ENCODE data around the gene HERC2.

The HERC2 gene

GRCh38 chr15:28114114-28114455 lies 207.9 kb downstream of the HERC2 start:
- no peak for TF ChIP-seq CTCF (IDR thresholded peaks at IDR 0.05; ENCODE audit: low read depth, low read length)
- no peak overlapping the region for H3K4me3 ChIP-seq (ENCODE audit: low read depth, low read length)

GRCh38 chr15:28113394-28114113 lies 208.4 kb downstream of the HERC2 start:
- no peak for TF ChIP-seq CTCF (IDR thresholded peaks at IDR 0.05; ENCODE audit: low read depth, low read length)
- H3K4me3 ChIP-seq (ENCODE audit: low read depth, low read length) = no peak overlapping the region

- no peak for TF ChIP-seq CTCF (IDR thresholded peaks at IDR 0.05; ENCODE audit: low read depth, low read length)
- H3K4me3 ChIP-seq (ENCODE audit: low read depth, low read length) = no peak overlapping the region
Measured at GRCh38 chr15:28112962-28113361, 209.0 kb downstream of the HERC2 start.

- H3K4me3 ChIP-seq (ENCODE audit: low read depth, low read length) = no peak overlapping the region
- no peak for TF ChIP-seq CTCF (IDR thresholded peaks at IDR 0.05; ENCODE audit: low read depth, low read length)
Measured at GRCh38 chr15:28112101-28112760, 209.7 kb downstream of the HERC2 start.

GRCh38 chr15:28111543-28111942 lies 210.4 kb downstream of the HERC2 start:
- H3K4me3 ChIP-seq (ENCODE audit: low read depth, low read length) = no peak overlapping the region
- TF ChIP-seq CTCF (IDR thresholded peaks at IDR 0.05; ENCODE audit: low read depth, low read length) = no peak

- H3K4me3 ChIP-seq (ENCODE audit: low read depth, low read length) = no peak overlapping the region
- TF ChIP-seq CTCF (IDR thresholded peaks at IDR 0.05; ENCODE audit: low read depth, low read length) = no peak
Measured at GRCh38 chr15:28110481-28110881, 211.5 kb downstream of the HERC2 start.

- H3K4me3 ChIP-seq (ENCODE audit: low read depth, low read length) = no peak overlapping the region
- no peak for TF ChIP-seq CTCF (IDR thresholded peaks at IDR 0.05; ENCODE audit: low read depth, low read length)
Measured at GRCh38 chr15:28109626-28110455, 212.1 kb downstream of the HERC2 start.

Data from WI38 (cell line).